HG03460 (cell line): ENCODE data around the gene ALG9.
A peak's percentile ranks its signal among the peaks of the same experiment; 100 is the strongest.

ENCODE experiments used
- ATAC-seq: cut with Tn5 transposase; IDR thresholded peaks from one replicate; pipeline ENCODE4 v1.9.1; 2021; ENCODE audit not compliant: unreplicated experiment

Gene ALG9, protein sequence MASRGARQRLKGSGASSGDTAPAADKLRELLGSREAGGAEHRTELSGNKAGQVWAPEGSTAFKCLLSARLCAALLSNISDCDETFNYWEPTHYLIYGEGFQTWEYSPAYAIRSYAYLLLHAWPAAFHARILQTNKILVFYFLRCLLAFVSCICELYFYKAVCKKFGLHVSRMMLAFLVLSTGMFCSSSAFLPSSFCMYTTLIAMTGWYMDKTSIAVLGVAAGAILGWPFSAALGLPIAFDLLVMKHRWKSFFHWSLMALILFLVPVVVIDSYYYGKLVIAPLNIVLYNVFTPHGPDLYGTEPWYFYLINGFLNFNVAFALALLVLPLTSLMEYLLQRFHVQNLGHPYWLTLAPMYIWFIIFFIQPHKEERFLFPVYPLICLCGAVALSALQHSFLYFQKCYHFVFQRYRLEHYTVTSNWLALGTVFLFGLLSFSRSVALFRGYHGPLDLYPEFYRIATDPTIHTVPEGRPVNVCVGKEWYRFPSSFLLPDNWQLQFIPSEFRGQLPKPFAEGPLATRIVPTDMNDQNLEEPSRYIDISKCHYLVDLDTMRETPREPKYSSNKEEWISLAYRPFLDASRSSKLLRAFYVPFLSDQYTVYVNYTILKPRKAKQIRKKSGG

DNA sequence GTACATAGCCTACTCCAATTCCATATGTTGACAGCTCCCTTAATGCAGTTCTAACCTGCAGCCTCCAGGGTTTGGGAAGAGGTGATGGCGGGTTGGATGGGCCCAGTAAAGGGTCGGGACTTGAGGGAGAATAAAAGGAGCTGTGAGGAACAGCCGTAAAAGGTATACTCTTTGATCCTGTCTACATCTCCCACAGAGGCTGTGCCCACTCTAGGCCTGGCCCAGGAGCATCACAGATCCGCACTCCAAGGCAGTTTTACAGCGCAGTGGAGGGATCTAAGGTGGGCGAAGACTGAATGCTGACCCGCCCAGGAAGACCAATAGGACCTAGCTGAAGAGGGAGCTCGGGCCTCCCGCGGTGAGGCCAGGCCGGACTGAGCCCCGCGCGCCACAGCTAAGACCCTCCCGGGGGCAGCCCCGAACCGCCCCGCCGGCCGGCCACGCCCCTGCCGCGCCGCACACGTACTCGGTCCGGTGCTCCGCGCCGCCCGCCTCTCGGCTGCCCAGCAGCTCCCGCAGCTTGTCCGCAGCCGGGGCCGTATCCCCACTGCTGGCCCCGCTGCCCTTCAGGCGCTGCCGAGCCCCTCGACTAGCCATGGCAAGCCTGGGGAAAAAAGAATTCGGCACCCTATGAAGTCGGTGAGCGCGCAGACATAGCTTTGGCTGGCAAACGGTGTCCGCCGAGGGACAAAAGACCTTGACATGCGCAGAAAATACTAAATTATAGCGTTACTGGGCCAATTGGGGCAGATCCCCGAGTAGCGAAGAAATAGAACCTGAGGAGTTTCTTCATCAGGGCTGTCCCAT, at the start of gene ALG9:
TSS of gene ALG9 (minus strand) at position 696 of the 807 bp plus-strand sequence. CDS start at position 597, 99 bp downstream.
- peak; percentile 89 for ATAC-seq

DNA sequence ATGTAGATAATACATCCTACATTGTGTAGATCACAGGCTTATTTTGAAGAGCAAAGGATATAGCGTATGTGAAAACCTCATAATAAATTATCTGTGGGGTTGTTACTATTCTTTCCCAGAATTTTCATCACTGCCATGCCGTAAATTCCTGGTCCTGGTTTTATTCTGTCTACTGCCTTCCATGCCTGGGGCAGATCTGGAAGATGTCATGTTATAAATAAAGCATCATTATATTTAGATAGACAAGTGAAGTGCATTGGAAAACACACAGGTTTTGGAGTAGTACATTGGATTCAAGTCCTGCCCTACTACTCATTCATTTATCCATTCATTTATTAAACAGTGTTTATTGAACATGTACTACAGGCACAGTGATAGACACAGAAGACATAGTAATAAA, 49.5 kb upstream of the ALG9 start:
- no peak for ATAC-seq

DNA sequence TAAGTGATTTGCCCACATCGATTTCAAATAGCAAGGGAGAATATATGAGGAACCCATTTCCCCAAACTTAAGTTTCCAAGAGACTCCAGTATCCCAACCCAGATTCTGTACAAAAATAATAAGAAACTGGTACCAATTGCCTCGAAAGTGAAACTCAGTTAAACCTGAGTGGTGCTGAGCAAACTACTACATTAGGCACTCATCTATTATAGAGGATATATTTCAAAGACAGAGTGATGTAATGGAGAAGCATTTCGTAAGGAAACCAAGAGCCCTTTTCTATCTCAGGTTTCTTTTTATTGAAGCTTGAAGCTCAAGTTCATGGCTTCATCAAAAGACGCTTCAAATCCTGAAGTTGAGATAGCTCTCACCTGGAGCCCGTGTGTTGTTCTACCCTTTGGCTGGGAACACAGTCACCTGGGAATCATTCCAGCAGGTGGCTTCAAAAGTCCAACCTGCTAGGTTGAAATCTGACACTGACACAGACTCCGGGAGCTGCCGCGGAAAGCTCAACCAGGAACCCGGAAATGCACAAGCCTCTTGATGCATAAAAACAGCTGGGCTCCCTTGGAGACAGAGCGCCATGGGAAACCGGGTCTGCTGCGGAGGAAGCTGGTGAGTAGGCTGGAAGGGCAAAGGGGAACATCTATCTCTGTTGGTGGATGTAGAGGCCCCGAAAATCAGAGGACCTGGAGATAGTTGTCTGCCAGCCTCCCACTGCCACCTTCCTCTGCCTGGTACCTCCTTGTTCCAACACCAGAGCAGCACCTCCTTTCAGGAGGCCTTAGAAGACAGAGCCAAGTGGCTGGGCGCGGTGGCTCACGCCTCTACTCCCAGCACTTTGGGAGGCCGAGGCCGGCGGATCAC, 47.2 kb upstream of the ALG9 start, which contains the start of gene C11orf52:
TSS of gene C11orf52 (plus strand) at position 524 of the 867 bp plus-strand sequence. CDS start at position 584, 60 bp downstream.
- ATAC-seq, result no peak

DNA sequence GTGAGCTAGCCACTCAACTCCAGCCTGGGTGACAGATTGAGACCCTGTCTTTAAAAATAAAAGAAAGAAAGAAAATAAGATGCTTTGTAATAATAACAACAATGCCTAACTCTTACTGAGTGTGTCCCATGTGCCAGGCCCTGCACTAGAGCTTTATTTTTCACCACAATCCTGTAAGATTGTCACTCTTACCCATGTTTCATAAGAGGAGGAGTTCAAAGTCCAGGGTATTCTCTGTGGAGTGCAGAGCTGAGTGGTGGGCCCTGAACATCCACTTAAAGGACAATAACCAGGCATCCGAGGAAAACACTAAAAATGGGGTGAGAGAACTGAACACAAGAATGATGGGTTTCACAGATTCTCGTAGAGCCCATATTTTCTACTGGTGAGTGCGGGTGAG, 46.4 kb upstream of the ALG9 start:
- no peak for ATAC-seq

DNA sequence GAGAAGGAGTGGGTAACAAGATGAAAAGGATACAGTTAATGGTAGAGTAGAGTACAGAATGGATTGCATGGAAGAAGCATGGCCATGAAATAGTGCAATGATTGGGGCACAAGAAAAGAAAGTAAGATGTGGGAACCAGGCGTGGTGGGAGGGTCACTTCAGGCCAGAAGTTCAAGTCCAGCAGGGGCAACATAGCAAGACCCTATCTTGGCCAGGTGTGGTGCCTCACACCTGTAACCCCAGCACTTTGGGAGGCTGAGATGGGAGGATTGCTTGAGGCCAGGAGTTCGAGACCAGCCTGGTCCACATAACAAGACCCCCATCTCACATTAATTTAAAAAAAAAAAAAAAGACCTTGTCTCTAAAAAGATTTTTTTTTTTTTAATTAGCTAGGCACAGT, 45.9 kb upstream of the ALG9 start:
- ATAC-seq, result no peak

DNA sequence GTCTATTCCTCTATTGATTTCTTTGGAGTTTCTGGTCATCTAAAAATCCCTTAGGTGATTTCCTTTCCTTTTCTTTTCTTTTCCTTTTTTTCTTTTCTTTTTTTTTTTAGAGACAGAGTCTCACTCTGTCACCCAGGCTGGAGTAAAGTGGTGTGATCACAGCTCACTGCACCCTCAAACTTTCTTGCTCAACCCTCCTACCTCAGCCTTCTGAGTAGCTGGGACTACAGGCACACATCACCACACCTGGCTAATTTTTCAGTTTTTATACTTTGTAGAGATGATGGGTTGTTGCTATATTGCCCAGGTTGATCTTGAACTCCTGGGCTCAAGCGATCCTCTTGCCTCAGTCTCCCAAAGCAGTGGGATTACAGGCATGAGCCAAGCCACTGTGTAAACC, 45.4 kb upstream of the ALG9 start:
- no peak for ATAC-seq

DNA sequence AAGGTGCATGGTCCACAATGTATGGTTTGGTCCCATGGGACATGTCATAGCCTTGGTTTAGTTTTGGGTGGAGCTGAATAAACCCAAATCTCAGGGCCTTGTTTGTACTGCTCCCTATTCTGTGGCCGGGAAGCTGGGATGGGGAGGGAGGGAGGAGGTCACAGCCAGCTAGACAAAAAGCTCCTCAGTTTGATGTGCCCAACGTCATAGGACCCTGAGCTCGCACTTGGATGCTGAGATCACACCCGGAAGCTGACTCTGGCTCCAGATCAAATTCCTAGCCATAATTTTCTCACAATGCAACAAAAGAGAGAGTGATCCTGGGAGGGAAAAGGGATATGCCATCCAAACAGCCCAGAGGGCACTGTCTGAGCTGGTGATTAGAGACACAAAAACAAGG, 42.6 kb upstream of the ALG9 start:
- no peak for ATAC-seq

DNA sequence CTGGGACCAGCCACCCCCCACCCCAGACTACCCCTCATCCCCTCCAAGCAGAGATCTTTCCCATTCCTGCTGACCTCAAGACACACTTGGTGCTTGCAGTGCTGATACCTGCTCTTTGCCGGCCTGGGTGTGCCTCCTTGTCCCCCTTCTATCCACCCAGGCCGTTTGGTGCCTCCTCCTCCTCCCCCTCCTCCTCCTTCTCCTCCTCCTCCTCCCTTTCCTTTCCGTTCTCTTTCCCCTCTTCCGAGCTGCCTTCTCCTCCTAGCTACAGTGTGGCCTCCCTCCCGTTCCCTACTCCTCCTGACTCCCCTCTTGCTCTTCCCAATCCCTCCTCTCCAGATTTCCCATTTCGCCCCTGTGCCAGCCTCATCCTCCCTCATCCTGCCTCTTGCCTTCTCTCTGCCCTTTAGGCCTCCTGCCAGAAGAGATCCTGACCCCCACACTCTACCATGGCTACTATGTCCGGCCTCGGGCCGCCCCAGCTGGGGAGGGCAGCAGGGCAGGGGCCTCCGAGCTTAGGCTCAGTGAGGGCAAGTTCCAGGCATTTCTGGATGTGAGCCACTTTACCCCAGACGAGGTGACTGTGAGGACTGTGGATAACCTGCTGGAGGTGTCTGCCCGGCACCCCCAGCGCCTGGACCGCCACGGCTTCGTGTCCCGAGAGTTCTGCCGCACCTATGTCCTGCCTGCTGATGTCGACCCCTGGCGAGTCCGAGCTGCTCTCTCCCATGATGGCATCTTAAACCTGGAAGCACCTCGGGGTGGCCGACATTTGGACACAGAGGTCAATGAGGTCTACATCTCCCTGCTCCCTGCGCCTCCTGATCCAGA, 41.9 kb upstream of the ALG9 start:
- ATAC-seq, result no peak

DNA sequence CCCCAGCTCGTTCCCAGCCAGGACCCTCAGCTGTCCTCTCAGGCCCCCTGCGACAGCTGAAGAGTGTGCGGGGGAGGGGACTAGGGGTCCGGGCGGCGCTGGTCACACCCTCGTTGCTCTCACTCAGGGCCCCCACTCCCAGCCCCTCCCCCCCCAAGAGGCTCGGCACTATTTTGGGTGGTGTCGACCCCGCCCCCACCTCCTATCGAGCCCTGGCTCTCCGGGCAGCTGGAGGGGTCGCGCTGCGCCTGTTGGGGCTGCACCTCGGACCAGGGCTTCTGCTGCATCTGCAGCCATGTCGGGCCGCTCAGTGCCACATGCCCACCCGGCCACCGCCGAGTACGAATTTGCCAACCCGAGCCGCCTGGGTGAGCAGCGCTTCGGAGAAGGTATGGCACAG, 41.2 kb upstream of the ALG9 start, which contains the start of gene HSPB2:
TSS of gene HSPB2 (plus strand) at position 200 of the 400 bp plus-strand sequence. CDS start at position 296, 96 bp downstream.
- ATAC-seq, result no peak

DNA sequence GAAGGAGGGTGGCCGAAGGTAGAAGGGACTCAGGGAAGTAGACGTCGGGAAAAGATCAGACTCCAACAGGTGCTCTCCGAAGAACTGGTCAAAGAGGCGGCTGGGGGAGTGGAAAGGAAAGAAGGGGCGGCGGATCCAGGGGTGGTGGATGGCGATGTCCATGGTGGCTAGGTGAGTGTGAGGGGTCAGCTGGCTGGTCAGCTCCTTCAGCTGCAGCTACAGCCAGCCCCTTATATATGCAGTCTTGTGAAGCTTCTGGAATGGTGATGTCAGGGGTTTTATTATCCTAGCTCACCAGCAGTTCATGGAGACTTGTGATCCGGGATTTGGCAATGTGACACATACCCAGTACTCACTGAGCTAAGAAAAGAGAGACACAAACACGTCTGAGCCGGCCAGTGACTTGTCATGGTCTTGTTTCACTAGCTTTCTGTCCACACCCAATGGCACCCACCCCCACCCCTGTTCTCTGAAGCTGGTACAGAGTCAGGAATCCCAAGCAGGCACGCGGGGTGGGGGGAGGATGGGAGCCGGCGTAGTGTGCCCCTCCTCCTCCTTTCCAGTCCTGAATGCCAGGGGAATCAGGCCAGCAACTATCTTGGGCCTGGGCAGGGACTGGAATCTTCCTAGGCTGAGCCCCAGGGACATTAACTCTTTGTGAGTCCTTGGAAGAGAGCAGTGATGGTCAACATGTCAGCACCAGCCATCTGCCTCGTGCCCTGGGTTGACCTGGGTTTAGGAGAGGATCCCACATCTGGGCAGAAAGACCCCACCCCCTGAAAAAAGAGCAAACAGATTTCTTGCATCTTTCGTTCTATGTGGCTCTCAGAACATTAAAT, 40.4 kb upstream of the ALG9 start, which contains the start of gene CRYAB:
TSS of gene CRYAB (minus strand) at position 208 of the 839 bp plus-strand sequence. CDS start at position 162, 46 bp downstream.
- ATAC-seq, result no peak

DNA sequence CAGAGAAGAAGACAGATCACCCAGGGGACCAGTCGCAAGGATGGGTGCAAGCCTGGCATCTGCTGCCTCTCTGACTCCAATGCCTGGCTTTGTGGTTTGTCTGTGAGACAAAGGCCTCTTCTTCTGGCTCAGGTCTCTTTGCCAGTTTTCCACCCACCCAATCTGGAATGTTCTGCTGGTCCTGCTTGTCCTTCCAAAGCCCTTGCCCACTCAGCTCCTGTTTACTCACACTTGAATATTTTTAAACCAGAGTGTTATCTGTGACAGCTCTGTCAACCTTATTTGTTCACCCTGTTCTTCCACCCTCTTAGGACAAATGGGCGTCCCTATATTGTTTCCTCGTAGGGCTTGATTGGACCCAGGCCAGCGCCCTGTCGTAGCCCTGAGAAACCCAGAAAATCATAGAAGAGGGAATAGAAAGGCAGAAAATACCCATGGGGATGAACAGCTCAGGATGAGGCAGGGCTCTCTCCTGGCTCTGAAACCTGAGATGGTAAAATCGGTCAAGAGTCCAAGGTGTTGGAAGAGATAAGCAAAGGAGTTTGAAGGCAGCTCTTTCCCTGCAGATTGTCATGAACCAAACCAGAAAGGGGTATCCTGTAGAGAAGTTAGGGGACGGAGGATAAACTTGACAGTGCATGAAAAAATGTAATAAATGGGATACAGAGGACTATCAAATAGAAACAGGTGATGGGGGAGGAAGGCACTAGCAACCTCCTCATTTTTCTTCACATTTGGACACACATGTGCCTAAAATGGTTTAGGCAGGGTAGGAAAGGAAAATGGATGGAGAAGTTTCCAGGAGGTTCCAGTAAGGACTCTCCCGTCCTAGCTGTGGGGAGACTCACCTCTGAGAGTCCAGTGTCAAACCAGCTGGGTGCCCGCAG, 39.5 kb upstream of the ALG9 start:
- no peak for ATAC-seq

DNA sequence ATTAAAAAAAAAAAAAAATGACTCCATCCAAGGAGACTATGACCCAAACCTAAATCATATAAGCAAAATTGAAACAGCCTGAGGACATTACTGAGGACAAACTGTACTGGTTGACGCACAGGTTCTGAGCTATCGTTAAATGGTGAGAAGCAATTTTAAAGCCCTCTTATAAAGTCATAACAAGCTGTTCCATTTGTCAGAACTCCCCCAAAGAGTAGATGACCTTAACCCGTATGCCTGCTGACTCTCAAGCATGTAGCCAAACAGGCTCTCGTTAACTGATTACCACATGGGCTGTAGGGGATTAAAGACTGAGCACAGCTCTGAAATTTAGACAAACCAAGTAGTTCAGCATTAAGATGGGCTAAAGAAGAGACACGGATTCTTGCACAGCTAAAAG, 38.0 kb upstream of the ALG9 start:
- ATAC-seq, result no peak

DNA sequence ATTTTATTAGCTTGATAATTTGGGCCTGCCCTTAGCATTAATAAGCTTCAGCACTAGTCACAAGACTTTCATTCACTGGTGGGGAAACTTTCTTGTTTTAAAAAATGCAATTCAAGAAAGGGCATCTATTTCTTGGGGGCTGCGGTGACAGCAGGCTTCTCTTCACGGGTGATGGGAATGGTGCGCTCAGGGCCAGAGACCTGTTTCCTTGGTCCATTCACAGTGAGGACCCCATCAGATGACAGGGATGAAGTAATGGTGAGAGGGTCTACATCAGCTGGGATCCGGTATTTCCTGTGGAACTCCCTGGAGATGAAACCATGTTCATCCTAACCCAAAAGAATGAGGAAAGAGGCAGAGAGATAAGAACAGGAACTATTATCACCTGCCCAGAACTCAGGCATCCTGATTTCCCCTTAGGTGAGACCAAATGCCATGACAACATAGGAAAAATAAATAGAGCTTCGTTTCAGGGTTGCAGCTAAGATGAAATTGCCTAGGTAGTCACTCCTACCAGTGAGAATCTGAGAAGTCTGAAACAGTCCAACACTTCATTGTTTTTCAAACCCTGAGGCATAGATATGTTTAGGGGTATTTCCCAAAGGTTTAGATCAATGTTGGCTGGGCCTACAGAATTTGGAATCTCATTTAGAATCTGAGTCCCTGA, 37.4 kb upstream of the ALG9 start:
- ATAC-seq, result no peak

DNA sequence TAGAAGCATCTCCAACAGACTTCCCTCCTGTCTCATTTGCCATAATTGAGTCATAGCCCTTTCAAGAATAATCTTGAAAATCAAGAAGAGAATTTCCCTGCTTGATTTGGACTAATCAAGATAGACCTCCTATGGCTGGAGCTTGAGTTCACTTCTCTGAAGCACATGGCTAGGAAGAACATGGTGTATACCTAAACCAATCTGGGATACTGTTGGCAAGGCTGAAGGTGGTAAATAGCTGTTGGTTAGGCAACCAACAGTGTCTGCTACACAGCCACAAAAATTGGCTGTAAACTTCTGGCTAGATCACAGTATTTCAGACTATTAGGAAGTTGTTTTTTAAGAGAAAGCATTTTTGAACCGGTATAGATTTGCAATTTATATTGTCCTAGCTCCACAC, 35.3 kb upstream of the ALG9 start:
- no peak for ATAC-seq

DNA sequence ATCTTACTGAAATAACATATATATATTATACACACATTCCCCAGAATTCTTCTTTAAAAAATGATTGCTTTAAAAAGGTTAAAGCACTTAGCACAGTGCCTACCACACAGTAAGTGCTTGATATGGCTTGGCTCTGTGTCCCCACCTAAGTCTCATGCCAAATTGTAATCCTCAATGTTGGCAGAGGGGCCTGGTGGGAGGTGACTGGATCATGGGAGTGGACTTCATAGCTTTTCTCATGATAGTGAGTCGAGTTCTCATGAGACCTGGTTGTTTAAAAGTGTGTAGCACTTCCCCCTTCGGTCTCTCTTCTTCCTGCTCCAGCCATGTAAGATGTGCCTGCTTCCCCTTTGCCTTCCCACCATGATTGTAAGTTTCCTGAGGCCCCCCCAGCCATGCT, 34.0 kb upstream of the ALG9 start:
- no peak for ATAC-seq

DNA sequence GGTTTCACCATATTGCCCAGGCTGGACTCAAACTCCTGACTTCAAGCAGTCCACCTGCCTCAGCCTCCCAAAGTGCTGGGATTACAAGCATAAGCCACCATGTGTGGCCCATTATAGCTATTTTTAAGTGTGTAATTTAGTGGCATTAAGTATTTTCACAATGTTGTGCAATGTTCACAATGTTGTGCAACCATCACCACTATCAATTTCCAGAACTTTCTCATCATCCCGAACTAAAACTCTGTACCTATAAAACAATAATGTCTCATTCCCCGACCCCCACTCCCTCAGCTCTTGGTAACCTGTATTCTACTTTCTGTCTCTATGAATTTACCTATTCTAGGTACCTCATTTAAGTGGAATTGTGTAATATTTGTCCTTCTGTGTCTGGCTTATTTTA, 15.5 kb upstream of the ALG9 start:
- ATAC-seq, result no peak

DNA sequence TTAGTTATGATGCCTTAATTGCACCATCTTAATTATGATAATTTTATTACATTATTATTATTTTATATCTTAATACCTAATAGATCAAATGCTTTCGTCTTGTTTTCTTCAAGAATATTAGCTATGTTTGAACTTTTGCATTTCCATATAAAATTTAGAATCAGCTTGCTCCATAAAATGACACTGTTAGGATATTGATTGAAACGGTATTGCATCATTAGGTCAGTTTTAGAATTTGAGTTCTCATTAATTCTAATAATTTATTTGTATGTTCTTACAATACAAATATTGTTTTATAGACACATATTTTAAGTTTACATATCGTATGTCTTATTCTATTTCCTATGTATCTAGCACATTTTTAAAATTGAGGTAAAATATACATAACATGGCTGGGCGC, 14.7 kb upstream of the ALG9 start:
- no peak for ATAC-seq
